GM12873 (cell line): ENCODE data around the gene RAVER2.

Source experiments
- TF ChIP-seq, protein P1 (sequence below): IDR thresholded peaks from 2 replicates; pipeline ENCODE4 v1.5.1; 2012; ENCODE audit warnings: low read depth, mild to moderate bottlenecking, moderate library complexity, low read length, control low read depth; ENCODE audit not compliant: insufficient read depth; ENCODE audit errors: missing control alignments

Gene RAVER2

DNA sequence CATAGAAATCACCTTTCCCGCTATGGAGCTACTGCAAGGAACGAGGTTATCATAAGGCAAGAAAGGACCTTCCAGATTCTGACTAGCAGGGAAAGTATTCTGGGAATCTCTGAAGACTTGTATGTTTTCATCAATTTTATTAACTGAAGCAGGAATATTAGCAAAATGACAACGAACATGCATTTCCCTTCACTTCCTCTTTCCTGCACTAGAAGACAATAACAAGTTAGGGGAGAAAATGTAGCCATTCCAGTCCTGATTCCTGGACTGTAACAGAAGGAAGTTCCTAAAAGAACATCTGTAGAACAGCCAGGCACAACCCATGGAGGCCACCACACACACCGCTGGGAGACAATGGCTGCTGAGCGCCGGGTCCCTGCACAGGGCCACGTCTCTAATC is 106.8 kb downstream of the RAVER2 start:
- TF ChIP-seq, protein P1, sequence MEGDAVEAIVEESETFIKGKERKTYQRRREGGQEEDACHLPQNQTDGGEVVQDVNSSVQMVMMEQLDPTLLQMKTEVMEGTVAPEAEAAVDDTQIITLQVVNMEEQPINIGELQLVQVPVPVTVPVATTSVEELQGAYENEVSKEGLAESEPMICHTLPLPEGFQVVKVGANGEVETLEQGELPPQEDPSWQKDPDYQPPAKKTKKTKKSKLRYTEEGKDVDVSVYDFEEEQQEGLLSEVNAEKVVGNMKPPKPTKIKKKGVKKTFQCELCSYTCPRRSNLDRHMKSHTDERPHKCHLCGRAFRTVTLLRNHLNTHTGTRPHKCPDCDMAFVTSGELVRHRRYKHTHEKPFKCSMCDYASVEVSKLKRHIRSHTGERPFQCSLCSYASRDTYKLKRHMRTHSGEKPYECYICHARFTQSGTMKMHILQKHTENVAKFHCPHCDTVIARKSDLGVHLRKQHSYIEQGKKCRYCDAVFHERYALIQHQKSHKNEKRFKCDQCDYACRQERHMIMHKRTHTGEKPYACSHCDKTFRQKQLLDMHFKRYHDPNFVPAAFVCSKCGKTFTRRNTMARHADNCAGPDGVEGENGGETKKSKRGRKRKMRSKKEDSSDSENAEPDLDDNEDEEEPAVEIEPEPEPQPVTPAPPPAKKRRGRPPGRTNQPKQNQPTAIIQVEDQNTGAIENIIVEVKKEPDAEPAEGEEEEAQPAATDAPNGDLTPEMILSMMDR = no peak

DNA sequence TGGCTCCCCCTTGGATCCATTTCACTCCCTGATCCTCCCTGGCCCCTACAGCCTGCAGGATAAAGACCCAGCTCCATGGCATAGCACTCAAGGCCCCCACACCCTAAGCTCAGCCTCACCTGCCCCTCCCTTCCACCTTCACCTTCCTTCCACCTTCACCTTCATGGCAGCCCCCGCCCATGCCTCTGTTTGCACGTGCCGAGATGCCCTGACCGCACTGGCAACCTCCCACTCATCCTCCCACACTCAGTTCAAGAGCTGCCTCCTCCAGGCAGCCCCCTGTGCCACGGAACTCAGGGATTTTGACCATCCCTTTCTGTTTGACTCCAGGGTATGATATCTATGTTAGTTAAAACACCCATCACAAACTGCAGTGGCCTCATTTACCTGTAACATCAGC is 109.8 kb downstream of the RAVER2 start:
- TF ChIP-seq, protein P1 = no peak

DNA sequence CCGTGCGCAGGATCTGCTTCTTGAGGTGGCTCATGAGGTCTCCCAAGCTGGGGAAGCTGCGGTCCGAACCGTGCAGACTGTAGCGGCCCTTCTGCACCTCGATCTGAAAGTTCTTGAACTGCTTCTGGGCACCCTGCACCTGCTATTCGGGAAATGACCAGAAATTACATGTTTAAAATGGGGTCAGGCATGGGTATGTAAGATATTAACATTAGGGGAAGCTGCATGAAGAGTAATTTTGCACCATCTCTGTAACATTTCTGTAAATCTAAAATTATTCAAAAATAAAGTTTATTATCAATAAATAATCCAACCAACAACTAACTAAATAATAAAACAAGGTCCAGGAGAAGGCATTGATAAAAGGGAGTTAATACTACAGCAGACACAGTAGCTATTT is 110.7 kb downstream of the RAVER2 start:
- TF ChIP-seq, protein P1 = no peak

DNA sequence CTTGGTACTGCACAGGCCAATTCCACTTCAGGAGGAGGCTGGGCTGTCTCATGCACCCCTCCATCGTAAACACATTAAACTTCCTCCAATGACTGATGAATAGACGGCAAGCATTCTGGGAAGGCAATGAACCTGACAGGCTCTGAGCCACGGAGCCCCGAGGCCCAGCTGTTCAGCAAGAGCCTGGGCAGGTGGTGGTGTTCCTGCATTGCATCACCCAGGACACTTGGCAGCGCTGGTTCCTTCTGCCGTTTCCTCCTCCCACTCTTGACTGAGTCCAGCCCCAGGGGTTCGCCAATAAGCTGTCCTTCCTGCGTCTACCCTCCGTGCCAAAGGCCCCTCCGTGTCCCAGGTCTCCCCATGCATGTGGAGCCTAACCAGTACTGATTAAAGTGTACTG is 111.7 kb downstream of the RAVER2 start:
- TF ChIP-seq, protein P1 = no peak

DNA sequence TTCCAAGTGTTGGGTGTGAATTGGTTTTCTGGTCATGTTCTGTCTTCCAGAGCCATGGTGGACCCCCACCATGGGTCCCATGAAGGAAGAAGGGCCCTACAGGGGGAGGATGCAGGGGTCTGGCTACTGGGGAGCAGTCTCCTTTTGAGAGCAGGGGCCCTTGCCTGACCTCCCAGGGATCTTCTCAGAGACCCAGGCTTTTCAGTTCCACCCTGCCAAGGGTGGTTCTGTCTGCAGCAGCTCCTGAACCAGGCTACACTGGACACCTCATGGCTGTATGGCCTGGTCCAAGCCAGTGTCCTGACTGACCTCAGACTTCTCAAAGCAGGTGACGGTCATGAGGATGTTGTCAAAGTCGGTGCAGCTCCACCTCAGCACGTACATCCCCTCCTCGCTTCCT is 112.5 kb downstream of the RAVER2 start:
- TF ChIP-seq, protein P1 = no peak

DNA sequence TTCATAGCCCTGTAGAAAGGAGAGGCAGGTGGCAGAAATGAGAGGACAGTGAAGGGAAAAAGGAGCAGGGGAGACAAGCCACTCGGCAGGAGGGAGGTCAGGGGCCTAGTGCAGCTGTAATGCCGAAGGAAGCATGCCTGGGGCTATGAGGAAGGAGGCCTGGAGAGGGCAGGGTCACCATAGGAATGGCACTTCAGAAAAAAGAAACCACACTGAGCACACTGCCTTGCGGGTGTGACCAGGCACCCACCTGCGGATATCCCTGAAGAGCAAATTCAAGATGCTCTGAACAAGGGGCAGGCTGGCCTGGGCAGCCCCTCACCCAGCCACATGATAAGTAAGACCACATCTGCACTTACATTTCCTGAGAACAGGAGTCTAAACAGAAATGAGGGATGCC is 116.7 kb downstream of the RAVER2 start:
- TF ChIP-seq, protein P1 = no peak

DNA sequence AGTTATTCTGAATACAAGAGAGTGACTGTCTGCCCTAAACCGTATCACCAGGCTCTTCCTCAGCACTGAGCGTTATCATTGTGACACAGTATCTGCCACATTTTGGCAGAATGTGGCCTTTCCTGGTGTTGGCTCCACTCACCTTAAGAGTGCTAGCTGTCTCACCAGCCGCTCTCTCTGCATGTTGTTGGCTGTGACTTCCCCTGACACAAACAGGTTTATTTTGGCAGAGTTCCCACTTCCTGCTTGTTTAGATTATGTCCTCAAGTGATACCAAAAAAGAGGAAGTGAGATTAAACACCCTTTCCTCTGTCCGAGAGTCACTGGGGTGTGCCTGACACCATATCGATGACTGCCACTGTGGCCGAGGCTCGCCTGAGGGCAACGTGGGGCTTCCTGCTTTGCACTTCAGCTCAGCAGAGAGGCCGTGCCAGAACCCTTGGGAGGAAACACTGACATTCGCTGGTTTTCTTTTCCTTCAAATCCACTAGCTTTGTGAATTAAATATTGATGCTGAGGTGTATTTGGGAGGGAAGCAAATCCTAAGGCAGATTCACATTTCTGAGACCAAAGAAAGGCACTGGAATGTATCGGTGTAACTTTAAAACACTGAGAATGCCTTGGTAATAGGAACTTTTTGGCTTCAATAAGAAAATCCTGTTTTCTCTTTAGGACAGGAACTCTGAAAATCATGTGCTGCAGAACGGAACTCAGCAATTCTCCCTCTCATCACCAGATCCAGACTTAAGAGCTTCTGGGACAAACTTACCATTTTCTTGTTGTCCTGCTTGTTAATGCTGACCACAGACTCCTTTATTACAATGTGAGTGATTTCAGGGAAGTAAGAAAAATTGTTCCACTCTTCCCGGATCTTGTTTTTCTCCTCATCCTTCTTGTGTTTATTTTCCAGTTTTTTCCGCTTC is 119.4 kb downstream of the RAVER2 start:
- TF ChIP-seq, protein P1 = no peak
